HG02981 (cell line): ENCODE results near the gene HMCN2.

ENCODE experiments used
- ATAC-seq: cut with Tn5 transposase; IDR thresholded peaks from one replicate; pipeline ENCODE4 v1.9.1; 2021; ENCODE audit warnings: mild to moderate bottlenecking, moderate library complexity; ENCODE audit not compliant: unreplicated experiment

The HMCN2 gene

GRCh38 chr9:130341839-130342713 is 76.5 kb downstream of the HMCN2 start:
- no peak for ATAC-seq

GRCh38 chr9:130342714-130343085 is 77.1 kb downstream of the HMCN2 start:
- no peak for ATAC-seq

- ATAC-seq, result no peak
These were observed 77.9 kb downstream of the HMCN2 start for GRCh38 chr9:130343445-130343918.

- ATAC-seq, result no peak
These were observed 78.8 kb downstream of the HMCN2 start for GRCh38 chr9:130344366-130344765.

- no peak for ATAC-seq
These were observed 79.7 kb downstream of the HMCN2 start for GRCh38 chr9:130345009-130345896.

- ATAC-seq, result no peak
These were observed 80.4 kb downstream of the HMCN2 start for GRCh38 chr9:130345897-130346385.

GRCh38 chr9:130346431-130346830 is 80.9 kb downstream of the HMCN2 start:
- no peak for ATAC-seq

- no peak for ATAC-seq
These were observed 81.5 kb downstream of the HMCN2 start for GRCh38 chr9:130347036-130347435.

- ATAC-seq, result no peak
These were observed 82.4 kb downstream of the HMCN2 start for GRCh38 chr9:130347931-130348330.

GRCh38 chr9:130348341-130348740 is 82.8 kb downstream of the HMCN2 start:
- no peak for ATAC-seq

- ATAC-seq, result no peak
These were observed 83.3 kb downstream of the HMCN2 start for GRCh38 chr9:130348881-130349280.

GRCh38 chr9:130349398-130349797 is 83.8 kb downstream of the HMCN2 start:
- no peak for ATAC-seq

- no peak for ATAC-seq
These were observed 85.8 kb downstream of the HMCN2 start for GRCh38 chr9:130351343-130351742.

- no peak for ATAC-seq
These were observed 86.5 kb downstream of the HMCN2 start for GRCh38 chr9:130352081-130352480.

GRCh38 chr9:130352586-130353285 is 87.2 kb downstream of the HMCN2 start:
- ATAC-seq, result no peak

GRCh38 chr9:130354378-130354777 is 88.8 kb downstream of the HMCN2 start:
- ATAC-seq, result no peak

- no peak for ATAC-seq
These were observed 89.2 kb downstream of the HMCN2 start for GRCh38 chr9:130354806-130355205.

GRCh38 chr9:130356033-130356432 is 90.5 kb downstream of the HMCN2 start:
- no peak for ATAC-seq

- ATAC-seq, result no peak
These were observed 91.5 kb downstream of the HMCN2 start for GRCh38 chr9:130356877-130357584.

GRCh38 chr9:130358928-130359327 is 93.4 kb downstream of the HMCN2 start:
- ATAC-seq, result no peak
